HG02970 (cell line): ENCODE results near the gene SLAMF7.
"Not testable (repeated sequence)": the region's sequence is repeated elsewhere in the genome, so short reads cannot be mapped to it uniquely, and the experiment has no call there.

ENCODE experiments used
- ATAC-seq: cut with Tn5 transposase; IDR thresholded peaks from one replicate; pipeline ENCODE4 v1.9.1; 2021; ENCODE audit warnings: mild to moderate bottlenecking, moderate library complexity, moderate number of reproducible peaks; ENCODE audit not compliant: unreplicated experiment, low FRiP score

SLAMF7 gene

DNA sequence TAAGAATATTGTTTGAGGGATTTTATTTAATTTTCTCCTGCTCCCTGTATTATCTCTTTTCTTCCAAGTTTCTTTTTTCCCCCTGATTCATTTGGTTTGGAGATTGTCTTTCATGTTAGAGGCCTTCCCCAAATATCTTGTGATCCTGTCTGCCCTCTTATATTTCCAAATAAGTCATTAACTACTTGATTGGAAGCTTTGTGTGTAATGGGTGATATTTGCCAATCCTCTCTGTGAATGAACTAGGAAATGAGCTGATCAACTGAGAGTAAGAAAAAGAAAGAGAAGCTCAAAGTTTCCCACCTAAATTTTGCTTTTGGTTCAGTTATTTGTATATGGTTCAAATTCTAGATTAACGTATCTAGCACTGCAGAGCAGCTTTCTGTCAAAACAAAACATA is 33.3 kb downstream of the SLAMF7 start:
- no peak for ATAC-seq

DNA sequence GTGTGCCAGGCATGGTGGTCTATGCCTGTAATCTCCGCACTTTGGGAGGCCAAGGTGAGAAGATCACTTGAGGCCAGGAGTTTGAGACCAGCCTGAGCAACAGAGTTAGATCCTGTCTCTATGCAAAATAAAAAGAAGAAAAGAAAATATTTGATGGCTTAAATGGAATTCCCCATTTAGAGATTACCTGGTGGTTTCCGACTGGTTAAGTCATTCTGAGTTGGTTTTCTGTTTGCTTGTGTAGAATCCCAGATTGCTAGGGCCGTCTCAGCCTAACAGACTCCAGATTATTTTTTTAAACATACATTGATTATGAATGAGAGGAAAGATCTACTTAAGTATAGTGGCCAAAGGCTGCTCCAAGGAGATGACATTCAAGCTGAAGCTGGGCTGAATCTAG is 34.0 kb downstream of the SLAMF7 start:
- ATAC-seq: no peak

DNA sequence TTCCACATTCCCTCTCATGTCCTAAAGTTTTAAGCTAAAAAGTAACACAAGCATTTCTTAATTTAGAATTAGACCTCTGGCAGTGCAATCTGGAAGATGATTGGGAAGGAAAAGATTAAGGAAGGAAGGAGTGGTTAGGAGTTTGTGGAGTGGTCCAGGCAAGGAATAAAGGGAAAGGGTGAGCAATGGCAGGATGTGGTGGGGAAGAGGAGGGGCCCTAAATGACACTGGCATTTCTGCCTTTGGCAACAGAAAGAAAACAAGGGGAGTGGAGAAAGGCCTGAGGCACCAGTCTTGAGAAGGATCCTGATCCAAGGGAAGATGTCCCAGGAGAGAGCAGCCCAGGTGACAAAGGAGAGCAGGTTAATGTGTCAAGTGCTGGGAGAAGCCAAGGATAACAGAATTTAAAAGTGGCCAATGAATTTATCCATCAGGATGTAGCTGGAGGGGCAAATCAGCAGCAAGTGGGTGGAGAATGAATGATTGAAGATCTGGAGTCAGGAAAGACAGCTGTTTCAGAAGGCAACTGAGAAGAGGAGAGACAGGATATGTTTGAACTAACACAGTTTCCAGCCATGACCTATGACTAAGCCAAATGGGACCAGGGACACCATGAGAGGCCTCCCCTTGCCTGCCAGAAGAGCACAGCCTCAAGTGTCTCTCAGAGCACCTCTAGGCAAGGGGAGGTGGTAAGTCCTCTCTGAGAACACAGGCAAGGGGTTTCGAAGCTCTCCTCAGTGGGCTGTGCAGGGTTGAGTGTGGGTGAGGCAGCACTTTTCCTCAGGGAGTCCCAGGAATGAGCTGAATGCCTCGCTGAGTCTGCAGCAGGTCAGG is 36.1 kb downstream of the SLAMF7 start:
- ATAC-seq: no peak

DNA sequence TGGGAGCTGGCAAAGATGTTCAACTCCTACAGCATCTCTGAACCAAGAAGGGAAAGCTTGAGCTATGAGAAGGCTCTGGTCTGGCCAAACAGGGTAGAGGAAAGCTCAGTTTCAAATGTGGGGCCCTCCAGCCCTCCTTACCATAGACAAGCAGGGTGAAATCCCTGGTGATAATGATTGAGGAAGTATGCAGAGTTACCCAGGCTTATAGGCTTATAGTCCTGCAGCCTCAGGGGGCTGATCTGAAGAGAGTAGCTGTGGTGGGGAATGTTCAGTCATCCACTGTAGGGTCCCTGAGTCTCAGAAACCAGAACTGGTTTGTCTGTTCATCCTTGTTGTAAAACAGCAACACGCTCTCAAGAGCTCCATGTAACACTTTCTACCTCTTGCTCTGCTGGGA is 37.1 kb downstream of the SLAMF7 start:
- ATAC-seq: no peak

DNA sequence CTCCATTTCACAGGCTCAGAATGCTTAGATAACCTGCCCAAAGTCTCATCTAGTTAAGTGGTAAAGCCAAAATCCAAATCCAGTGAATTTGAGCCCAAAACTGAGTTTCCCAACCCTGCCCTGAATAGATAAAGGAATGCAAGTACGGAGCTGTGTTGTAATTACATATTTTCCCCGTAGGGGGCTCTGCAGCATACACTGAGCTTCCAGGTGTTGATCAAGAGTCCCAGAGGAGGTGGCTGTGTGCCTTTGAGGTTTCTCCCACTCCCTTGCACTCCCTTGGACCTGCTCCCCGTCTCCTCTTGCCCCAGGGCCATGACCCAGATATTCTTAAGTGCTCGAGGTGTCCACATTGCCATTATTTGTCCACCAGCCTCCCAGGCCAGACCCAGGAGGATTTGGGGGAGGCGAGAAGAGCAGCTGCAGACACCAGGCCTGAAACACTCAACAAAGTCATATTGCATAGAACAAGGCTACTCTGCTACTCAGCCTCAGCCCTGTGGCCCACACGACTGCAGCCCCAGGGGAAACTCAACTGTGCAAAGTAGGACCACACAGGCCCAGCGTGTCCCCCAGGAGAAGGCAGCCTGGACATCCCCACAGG is 38.5 kb downstream of the SLAMF7 start:
- ATAC-seq: no peak

DNA sequence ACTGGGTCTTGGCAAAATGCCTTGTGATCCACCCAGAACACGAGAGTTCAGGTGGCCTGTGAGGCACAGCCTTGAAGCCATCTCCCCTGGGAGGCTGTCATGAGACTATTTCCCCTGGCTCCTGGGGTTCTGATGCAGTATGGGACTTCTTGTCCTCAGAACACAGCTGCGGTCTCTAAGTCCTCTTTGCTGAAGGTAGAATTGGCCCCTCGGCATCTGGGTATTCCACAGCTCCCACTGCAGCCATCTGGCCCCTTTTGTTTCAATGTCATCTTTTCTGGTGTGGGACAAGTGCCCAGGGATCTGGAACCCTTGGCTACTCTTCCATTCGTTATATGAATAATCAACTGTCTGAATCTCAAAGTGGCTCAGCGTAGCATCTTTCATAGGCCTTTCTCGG is 39.9 kb downstream of the SLAMF7 start:
- ATAC-seq: no peak

DNA sequence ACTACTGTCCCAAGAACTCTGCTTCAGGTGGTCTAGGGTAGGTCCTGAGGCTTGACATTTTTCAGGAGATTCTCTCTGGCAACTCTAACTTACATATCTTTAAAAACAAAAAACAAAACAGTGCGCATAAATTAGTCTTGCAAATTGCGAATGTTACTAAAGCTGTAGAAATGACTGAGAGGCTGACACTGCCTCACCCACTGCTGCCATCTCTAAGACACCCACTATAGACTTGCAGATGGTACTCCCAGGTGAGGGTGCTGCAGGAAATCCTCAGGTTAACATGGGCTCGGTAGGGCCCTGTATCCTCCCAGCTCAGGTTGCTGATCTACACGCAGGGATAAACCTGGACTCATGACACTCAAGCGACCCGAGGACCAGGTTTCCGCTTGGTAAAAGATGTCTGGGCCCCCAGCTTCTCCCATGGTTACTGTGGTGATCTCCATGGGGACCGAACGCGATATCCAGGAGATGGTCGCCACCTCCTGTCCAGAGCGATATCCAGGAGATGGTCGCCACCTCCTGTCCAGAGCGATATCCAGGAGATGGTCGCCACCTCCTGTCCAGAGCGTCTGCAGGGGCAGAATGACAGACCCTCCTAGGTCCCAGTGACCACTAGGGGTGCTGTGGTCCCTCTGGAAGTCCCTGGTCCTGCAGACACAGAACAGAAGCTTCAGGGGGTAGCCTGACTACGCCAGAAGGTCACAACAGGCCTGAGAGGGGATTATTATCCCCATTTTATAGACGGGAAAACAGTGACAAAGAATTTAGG is 40.8 kb downstream of the SLAMF7 start:
- ATAC-seq: no peak

DNA sequence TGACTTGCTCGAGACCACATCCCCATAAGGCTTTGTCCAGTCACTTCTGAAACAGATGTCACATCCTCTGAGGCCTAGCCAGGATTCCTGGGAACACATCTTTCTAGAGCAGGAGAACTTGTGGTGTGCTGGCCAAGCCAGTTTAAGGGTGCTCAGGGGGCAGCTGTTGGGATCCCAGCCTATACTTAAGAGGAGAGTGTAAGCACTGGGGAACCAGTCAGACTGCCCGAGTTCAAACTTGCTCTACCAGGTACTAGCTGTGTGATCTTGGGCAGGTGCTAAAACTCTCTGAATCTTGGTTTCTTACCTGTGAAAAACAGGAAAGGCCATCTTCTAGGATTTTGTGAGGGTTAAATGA is 41.3 kb downstream of the SLAMF7 start:
- no peak for ATAC-seq

DNA sequence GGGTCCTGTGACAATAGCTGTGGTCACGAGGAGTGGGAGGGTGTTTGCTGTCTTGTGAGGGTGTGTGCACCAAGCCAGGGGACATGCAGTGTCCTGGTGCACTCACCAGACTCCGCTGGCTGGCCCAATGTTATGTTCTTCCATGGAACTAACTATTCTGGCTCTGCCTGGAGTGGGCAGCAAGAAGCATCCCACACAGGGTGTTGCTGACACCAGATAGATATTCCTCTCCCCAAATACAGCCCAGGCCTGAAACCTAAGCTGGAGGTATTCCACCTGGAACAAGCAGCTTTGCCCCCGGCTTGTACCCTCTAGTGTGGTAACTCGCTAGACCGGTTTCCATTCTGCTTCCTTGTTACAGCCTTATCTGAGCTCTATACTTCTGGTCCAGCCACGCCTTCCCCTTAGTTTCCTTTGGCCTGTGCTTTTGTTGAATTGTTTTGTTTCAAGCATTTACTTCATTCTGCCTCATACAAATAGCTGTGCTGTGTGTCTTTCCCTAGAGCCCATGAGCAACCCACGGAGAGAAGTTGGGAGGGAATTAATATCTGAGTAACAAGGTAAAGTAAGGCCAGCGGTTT is 42.2 kb downstream of the SLAMF7 start:
- no peak for ATAC-seq

DNA sequence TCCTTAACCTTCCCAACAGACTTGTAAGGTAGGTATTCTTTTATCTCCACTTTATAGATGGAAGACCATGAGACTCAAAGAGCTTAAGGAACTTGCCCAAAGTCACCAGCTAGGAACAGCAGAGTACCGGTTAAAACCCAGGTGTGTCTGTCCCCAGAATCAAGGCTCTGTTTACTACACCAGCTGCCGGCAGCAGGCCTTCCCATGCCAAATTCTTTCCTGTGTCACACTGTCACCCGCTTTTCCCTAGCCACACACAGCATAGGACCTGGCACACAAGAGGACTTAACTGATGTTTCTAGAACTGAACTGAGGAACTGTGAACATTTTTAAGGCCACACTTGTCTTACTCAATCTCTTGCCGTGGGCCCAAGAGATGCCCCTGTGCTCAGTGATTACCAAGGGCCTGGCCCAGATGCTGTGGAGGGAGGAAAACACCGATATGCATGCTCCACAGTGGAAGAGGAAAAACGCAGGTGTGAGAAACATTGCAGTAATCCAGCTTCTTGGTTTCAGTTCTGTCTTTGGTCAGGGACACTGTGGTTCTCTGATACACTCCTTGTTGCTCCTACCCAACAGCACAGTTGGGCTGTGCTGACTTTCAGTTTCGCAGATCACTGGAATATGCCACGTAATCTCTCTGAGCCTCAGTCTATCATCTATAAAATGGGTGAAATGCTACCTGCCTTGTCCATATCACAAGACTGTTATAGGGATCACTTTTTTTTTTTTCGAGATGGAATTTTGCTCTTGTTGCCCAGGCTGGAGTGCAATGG is 43.1 kb downstream of the SLAMF7 start:
- ATAC-seq: peak; percentile 73

DNA sequence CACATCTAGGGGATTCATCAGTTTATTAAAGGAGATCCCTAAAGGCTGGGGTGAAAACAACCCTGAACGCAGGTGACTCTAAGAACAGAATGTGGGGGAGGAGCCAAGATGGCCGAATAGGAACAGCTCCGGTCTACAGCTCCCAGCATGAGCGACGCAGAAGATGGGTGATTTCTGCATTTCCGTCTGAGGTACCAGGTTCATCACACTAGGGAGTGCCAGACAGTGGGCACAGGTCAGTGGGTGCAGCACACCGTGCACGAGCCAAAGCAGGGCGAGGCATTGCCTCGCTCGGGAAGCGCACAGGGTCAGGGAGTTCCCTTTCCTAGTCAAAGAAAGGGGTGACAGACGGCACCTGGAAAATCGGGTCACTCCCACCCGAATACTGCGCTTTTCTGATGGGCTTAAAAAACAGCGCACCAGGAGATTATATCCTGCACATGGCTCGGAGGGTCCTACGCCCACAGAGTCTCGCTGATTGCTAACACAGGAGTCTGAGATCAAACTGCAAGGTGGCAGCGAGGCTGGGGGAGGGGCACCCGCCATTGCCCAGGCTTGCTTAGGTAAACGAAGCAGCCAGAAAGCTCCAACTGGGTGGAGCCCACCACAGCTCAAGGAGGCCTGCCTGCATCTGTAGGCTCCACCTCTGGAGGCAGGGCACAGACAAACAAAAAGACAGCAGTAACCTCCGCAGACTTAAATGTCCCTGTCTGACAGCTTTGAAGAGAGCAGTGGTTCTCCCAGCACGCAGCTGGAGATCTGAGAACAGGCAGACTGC is 44.1 kb downstream of the SLAMF7 start:
- ATAC-seq: not testable (repeated sequence)

DNA sequence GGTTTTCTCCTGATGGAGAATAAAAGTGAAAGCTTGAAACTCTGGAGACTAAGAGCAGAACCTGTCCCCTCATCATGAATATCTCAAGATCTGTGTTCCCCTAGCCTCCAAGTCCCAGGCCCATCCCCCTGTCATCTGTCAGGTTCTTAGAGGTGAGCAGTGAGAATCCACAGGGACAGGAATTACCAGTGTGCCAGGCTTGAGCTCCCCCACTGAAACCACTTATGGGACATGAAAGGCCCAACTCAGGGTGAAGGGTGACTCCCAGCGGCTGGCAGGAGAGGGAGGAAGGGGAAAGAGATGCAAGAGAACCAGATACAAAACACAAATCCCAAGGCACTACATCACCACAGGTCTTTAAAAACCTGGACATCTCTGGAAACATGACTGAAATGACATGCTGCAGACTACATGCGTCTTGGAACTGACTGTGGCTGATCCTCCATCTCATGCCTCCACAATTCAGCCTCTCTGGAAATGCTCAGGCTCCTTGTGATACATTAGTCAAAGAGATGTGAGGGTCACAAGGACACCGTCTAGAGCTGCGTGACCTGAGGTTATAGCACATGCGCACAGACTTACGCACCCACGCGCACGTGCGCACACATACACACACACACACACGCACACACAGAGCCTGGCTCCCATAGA is 50.1 kb downstream of the SLAMF7 start:
- peak; percentile 14 for ATAC-seq

DNA sequence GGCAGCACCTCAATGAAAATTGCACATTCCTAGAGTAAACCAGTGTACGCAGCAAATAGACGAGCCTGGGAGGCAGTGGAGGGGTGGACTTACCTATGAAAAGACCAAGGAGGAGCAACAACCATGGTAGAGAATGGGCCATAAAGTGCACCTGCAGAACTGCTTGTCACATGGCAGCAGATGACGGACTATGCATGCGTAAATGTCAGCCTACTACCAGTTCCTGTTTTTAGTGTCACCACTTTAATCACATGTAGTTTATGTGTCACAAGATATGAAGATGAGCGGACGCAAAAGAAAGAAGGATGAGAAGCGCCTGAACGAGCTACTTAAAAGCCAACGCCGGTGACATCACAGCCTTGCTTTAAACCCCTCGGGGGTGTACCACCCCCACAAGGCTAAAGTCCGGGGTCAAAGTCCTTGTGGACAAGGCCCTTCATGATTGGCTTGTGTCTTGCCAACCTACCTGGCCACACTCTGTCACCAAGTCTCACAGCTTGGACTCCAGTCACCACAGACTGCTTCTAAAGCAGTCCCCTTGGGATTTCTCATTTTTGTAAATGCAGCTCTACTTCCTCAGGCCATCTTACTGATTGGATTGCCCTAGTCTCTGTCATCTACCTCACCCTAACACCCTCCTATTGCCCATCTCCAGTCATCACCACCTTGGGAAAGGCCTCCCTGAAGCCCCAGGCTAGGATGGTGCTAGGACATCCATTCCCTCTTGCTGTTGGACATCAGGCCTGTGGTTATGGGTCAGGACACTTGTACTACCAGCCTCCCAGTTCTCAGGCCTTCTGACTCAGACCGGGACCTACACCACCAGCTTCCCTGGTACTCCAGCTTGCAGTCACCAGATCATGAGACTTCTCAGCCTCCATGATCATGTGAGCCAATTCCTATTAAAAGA is 50.9 kb downstream of the SLAMF7 start:
- ATAC-seq: peak; percentile 74

DNA sequence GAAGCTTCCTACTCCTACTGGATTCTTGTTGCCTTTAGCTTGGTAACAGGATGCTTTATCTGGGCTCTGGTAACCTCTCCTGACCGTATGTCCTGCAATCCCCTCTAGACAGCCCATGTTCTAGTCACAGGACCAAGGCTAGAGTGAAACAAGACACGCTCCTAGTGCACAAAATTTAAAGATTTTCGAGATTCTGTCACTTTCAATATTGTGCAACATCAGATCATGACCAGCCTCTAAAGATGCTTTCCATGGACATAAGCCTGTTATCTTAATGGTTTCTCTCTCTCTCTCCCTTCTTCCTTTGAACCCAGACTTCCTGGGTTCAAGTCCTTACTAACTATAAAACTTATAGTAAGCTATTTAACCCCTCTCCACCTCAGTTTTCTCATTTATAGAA is 55.3 kb downstream of the SLAMF7 start:
- no peak for ATAC-seq

DNA sequence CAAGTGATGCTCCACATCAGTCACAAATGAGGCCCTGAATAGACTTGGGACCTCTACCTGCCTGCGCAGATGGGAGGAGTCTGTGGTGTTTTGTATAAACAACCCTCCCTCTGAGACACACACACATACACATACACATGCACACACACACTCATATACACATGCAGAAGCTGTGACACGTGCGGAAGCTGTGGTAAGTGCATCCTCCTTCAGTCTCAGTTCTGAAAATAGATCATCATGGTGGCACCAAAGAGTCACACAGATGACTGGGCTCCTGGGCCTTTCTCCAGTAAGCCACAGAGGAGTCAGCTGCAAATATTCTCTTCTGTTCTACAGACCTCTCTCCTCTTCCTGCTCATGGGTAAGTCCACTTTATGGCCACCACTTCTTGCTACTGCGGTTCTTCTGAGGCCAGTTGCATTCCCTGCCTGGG is 56.9 kb downstream of the SLAMF7 start, which contains the start of gene LY9:
Gene LY9 (plus strand): TSS at position 224 of the 433 bp plus-strand sequence. CDS start 14 bp downstream, at position 238.
- peak; percentile 67 for ATAC-seq

DNA sequence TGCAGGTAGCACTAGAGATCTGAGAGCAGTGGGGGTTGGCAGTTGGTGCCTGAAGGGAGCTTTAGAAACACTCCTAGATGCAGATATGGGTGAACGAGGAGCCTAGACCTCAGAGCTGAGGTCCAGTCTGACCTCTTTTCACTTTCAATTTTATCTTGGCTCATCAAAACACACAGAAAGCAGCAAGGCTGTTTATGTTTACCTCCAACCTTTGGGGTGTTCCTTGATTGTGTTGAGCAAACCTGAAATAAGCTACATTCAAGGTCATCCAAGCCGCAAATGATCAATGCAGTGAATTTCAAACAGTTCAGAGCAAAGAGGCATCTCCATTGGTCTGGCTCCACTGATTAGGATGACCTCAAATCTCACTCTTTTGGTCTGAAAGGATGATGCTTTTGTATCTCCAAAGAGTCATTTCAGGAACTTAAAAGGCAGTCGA is 58.2 kb downstream of the SLAMF7 start:
- ATAC-seq: no peak

DNA sequence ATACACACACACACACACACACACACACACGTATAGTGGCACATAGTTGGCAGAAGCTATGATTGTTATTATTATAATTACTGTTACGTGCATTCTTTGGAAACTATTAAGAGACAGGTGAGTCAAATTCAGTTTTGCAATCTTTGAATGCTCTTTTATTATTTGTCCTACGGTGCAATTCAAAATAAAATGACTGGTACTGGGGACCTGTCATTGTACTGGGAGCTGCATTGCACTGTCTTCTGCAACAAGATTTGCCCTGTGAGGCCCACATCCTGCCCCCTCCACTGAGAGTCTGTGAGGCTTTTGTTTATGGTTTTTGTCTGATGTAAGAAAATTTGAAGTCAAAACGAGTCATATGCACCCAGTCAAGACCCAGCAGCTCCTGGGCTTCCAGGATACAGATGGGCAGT is 58.8 kb downstream of the SLAMF7 start:
- ATAC-seq: no peak

DNA sequence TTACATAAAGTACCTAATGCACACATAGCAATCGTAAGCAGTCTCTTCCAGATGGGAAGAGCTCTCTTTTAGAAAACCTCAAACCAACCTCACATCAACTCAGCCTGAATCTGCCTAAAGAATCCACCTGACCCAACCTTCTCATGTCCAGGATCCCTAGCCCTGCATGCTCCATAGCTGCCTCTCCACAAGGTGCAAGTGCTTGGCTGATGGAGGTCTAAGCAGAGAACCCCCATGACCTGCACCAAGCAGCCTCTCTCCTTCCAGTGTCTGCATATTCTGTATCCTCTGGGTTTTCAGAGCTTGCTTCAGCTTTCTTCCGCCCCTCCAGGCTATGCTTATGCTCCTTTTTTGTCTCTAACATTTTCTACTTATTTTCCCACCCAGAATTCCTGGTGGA is 59.4 kb downstream of the SLAMF7 start:
- ATAC-seq: no peak
